DND-41 (cell line): Measurements from ENCODE around the gene NCOA3.
"Not testable (repeated sequence)": the region's sequence is repeated elsewhere in the genome, so short reads cannot be mapped to it uniquely, and the experiment has no call there.

Source experiments
- ATAC-seq: fragments of 200-7000 bp; cut with Tn5 transposase; 3 replicates; pipeline ENCODE4 v1.9.1; 2021; ENCODE audit warnings: low read depth; ENCODE audit not compliant: insufficient read depth
- DNase-seq: peaks from one replicate; pipeline ENCODE4 v3.0.0-alpha.2; 2020
- H2AFZ ChIP-seq: 2 replicates; pipeline ENCODE4 v1.6.0; 2012; ENCODE audit warnings: low read depth, low read length
- H3K27ac ChIP-seq: 2 replicates; pipeline ENCODE4 v1.5.1; 2012; ENCODE audit warnings: low read length, inconsistent platforms
- H3K27me3 ChIP-seq: fragments of 200-600 bp; sonication (generic); 2 replicates; pipeline ENCODE4 v1.6.0; 2012; ENCODE audit warnings: low read length, mild to moderate bottlenecking, inconsistent platforms; ENCODE audit not compliant: insufficient read depth, poor library complexity
- H3K36me3 ChIP-seq: 2 replicates; pipeline ENCODE4 v1.5.1; 2012; ENCODE audit warnings: low read length, inconsistent platforms; ENCODE audit not compliant: insufficient read depth
- H3K4me1 ChIP-seq: 2 replicates; pipeline ENCODE4 v1.5.1; 2012; ENCODE audit warnings: mild to moderate bottlenecking, low read length; ENCODE audit not compliant: insufficient read depth
- H3K4me2 ChIP-seq: 2 replicates; pipeline ENCODE4 v1.6.0; 2012; ENCODE audit warnings: mild to moderate bottlenecking, moderate library complexity, low read length, inconsistent platforms; ENCODE audit not compliant: insufficient read depth
- H3K4me3 ChIP-seq, 2 experiments: fragments of 200-600 bp in 1 of 2; shearing (Covaris generic) in 1 of 2; 2 replicates each; pipeline ENCODE4 v1.5.1; 2012 to 2016; ENCODE audit warnings: inconsistent platforms in 2 of 2, low read length in 2 of 2, mild to moderate bottlenecking in 2 of 2, low read depth in 1 of 2, moderate library complexity in 1 of 2
- H3K79me2 ChIP-seq: 2 replicates; pipeline ENCODE4 v1.6.0; 2012; ENCODE audit warnings: low read length, inconsistent platforms; ENCODE audit not compliant: insufficient read depth
- H3K9ac ChIP-seq: 2 replicates; pipeline ENCODE4 v1.6.0; 2012; ENCODE audit warnings: low read depth, mild to moderate bottlenecking, inconsistent platforms, low read length, moderate library complexity
- H3K9me3 ChIP-seq: 2 replicates; pipeline ENCODE4 v1.5.1; 2012; ENCODE audit warnings: low read length, moderate library complexity, mild to moderate bottlenecking, inconsistent platforms; ENCODE audit not compliant: insufficient read depth, severe bottlenecking
- H4K20me1 ChIP-seq: 2 replicates; pipeline ENCODE4 v1.6.0; 2012; ENCODE audit warnings: low read length; ENCODE audit not compliant: insufficient read depth
- EZH2 ChIP-seq: IDR thresholded peaks from 3 replicates; pipeline ENCODE4 v1.6.1; 2012; ENCODE audit warnings: borderline replicate concordance, low read depth, mild to moderate bottlenecking, moderate library complexity, low read length, inconsistent platforms; ENCODE audit not compliant: severe bottlenecking
- TF ChIP-seq, protein P1 (sequence below): IDR thresholded peaks from 2 replicates; pipeline ENCODE4 v1.5.1; 2012; ENCODE audit warnings: borderline replicate concordance, low read length, moderate library complexity, mild to moderate bottlenecking; ENCODE audit not compliant: poor library complexity, severe bottlenecking; ENCODE audit errors: extremely low read depth

Gene NCOA3

DNA sequence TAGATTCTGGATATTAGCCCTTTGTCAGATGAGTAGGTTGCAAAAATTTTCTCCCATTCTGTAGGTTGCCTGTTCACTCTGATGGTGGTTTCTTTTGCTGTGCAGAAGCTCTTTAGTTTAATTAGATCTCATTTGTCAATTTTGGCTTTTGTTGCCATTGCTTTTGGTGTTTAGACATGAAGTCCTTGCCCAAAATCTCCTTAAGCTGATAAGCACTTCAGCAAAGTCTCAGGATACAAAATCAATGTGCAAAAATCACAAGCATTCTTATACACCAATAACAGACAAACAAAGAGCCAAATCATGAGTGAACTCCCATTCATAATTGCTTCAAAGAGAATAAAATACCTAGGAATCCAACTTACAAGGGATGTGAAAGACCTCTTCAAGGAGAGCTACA, 52.6 kb downstream of the NCOA3 start:
- H4K20me1 ChIP-seq, ATAC-seq, H3K27me3 ChIP-seq, H3K27ac ChIP-seq, H3K36me3 ChIP-seq, H2AFZ ChIP-seq, DNase-seq, H3K4me1 ChIP-seq, H3K9ac ChIP-seq, H3K4me2 ChIP-seq, H3K4me3 ChIP-seq, H3K9me3 ChIP-seq: not testable (repeated sequence)
- H3K79me2 ChIP-seq = peaks cover 20% of the 10 kb centered on the region

DNA sequence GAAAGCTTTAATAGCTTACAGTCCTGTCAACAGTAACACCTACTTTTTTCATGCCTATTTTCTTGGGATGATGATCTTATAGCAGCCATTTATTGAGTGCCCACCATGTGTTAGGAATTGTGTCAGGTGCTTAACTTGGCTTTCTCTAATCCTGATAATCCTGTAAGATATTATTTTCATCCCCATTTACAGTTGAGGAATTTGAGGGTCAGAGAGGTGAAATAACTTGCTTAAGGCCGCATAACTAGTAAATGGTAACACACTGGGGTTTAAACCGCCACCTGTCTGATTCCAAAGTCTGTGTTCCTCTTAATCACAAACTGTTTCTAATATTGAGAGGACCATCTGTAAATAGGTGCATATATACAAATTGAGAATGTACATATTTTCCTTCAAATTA, 55.5 kb downstream of the NCOA3 start:
- Histone ChIP-seq H3K9me3 (no peaks in the 10 kb centered on the region), H3K9ac (no peak overlapping the region), H3K27me3 (no peaks in the 10 kb centered on the region), H3K79me2 (peaks cover 26% of the 10 kb centered on the region), H3K4me3 (no peak overlapping the region), H2AFZ (no peak overlapping the region), H3K4me2 (no peak overlapping the region), H3K36me3 (no peaks in the 10 kb centered on the region), H3K4me1 (no peaks in the 10 kb centered on the region), H4K20me1 (peaks cover 2% of the 10 kb centered on the region; the same call in 1 of the 2 replicates), H3K27ac (no peak overlapping the region)
- no peak for TF ChIP-seq EZH2
- no peak for DNase-seq
- no peak for ATAC-seq

DNA sequence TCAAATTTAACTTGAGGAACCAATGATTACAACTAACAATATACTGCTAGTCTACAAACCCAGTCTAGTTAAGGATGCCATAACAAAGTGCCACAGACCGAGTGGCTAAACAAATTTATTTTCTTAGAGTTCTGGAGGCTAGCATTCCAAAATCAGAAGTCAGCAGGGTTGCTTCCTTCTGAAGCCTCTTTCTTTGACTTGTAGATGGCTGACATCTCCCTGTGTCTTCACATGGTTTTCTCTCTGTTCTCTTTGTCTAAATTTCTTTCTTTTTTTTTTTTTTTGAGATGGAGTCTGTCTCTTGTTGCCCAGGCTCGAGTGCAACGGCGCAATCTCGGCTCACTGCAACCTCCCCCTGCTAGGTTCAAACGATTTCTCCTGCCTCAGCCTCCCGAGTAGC, 56.1 kb downstream of the NCOA3 start:
- DNase-seq = no peak
- H3K27me3 ChIP-seq = no peaks in the 10 kb centered on the region
- no peak overlapping the region for H3K9ac ChIP-seq
- H3K4me1 ChIP-seq = no peaks in the 10 kb centered on the region
- H3K36me3 ChIP-seq = no peaks in the 10 kb centered on the region
- ATAC-seq = no peak
- TF ChIP-seq, protein P1, sequence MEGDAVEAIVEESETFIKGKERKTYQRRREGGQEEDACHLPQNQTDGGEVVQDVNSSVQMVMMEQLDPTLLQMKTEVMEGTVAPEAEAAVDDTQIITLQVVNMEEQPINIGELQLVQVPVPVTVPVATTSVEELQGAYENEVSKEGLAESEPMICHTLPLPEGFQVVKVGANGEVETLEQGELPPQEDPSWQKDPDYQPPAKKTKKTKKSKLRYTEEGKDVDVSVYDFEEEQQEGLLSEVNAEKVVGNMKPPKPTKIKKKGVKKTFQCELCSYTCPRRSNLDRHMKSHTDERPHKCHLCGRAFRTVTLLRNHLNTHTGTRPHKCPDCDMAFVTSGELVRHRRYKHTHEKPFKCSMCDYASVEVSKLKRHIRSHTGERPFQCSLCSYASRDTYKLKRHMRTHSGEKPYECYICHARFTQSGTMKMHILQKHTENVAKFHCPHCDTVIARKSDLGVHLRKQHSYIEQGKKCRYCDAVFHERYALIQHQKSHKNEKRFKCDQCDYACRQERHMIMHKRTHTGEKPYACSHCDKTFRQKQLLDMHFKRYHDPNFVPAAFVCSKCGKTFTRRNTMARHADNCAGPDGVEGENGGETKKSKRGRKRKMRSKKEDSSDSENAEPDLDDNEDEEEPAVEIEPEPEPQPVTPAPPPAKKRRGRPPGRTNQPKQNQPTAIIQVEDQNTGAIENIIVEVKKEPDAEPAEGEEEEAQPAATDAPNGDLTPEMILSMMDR = no peak
- no peak for TF ChIP-seq EZH2
- H3K27ac ChIP-seq = no peak overlapping the region
- H4K20me1 ChIP-seq = peaks cover 2% of the 10 kb centered on the region; the same call in 1 of the 2 replicates
- peaks cover 29% of the 10 kb centered on the region for H3K79me2 ChIP-seq
- no peak overlapping the region for H3K4me2 ChIP-seq
- no peak overlapping the region for H3K4me3 ChIP-seq
- no peaks in the 10 kb centered on the region for H3K9me3 ChIP-seq
- no peak overlapping the region for H2AFZ ChIP-seq

DNA sequence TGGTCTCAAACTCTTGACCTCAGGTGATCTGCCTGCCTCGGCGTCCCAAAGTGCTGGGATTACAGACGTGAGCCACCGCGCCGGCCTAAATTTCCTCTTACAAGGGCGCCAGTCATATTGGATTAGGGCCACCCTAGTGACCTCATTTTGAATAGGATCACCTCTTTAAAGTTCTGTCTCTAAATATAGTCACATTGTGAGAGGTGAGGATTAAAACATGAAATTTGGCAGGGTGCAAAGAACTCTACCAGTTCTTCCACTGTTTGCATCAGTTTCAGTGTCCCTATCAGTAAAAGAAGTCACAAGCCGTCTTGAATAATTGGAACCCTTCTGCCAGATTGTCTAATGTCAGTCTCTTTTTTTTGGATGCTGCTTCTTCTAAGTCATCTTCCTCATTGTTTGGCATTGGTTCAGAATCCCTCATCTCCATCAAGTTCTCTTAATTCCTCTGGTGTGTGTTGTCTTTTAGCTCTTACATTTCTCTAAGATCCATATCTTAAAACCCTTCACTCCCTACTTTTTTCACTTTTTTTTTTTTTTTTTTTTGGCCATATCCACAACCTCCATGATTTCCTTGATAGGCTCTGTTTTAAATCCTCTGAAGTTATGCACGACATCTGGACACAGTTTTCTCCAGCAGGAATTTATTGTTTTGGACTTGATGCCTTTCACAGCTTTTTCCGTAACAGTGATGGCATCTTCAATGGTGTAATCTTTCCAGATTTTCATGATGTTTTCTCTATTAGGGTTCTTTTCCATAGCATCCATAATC, 56.8 kb downstream of the NCOA3 start:
- H3K9me3 ChIP-seq = no peaks in the 10 kb centered on the region
- no peaks in the 10 kb centered on the region for H3K27me3 ChIP-seq
- H3K27ac ChIP-seq = no peak overlapping the region
- no peaks in the 10 kb centered on the region for H3K36me3 ChIP-seq
- no peak for TF ChIP-seq EZH2
- TF ChIP-seq, protein P1 = no peak
- no peak overlapping the region for H3K4me2 ChIP-seq
- ATAC-seq = no peak
- H3K4me1 ChIP-seq = no peaks in the 10 kb centered on the region
- H3K9ac ChIP-seq = no peak overlapping the region
- no peak overlapping the region for H3K4me3 ChIP-seq
- no peak overlapping the region for H2AFZ ChIP-seq
- H4K20me1 ChIP-seq = peaks cover 2% of the 10 kb centered on the region; the same call in 1 of the 2 replicates
- H3K79me2 ChIP-seq = peaks cover 26% of the 10 kb centered on the region
- DNase-seq = no peak
